Measurements from ENCODE around the gene RICTOR.

DNA sequence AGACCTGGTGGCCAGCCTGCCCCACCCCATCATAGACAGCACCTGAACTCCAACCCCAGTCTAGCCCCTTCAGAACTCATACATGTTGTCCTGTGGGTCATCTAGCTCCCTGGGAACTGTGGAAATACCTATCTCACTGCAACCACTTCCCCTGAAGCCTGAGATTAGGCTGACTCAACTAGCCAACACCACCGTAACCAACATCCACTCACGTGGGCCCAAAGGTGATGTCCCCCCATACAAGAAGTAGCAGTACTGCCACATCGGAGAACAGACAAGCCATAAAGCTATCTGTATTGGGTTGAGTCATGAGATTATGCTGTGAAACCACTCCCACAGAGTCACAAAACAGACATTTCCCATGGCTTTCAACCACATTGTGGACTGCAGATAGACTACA lies 181.8 kb downstream of the RICTOR start:
- TF ChIP-seq, protein P1, sequence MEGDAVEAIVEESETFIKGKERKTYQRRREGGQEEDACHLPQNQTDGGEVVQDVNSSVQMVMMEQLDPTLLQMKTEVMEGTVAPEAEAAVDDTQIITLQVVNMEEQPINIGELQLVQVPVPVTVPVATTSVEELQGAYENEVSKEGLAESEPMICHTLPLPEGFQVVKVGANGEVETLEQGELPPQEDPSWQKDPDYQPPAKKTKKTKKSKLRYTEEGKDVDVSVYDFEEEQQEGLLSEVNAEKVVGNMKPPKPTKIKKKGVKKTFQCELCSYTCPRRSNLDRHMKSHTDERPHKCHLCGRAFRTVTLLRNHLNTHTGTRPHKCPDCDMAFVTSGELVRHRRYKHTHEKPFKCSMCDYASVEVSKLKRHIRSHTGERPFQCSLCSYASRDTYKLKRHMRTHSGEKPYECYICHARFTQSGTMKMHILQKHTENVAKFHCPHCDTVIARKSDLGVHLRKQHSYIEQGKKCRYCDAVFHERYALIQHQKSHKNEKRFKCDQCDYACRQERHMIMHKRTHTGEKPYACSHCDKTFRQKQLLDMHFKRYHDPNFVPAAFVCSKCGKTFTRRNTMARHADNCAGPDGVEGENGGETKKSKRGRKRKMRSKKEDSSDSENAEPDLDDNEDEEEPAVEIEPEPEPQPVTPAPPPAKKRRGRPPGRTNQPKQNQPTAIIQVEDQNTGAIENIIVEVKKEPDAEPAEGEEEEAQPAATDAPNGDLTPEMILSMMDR (conservative IDR thresholded peaks at IDR 0.05): no peak
- no peak for TF ChIP-seq ZFX (IDR thresholded peaks at IDR 0.05)

Data from C4-2B (cell line).